Chondrocyte (in vitro differentiated cells): ENCODE data around the gene ITPR2. TPM values are rescaled to one million over a fixed set of nuclear protein-coding genes. Genes with fewer than 3 reads are reported as not detected.

ENCODE experiments used
- DNase-seq: peaks from one replicate; pipeline ENCODE4 v3.0.0; 2021; ENCODE audit warnings: mixed read lengths, low spot score
- H3K27ac Mint-ChIP-seq: one replicate; pipeline ENCODE4 v1.8.0; 2021; ENCODE audit warnings: mild to moderate bottlenecking, moderate library complexity, mixed read lengths; ENCODE audit not compliant: unreplicated experiment
- H3K27me3 Mint-ChIP-seq: 2 replicates; pipeline ENCODE4 v1.8.0; 2021; ENCODE audit warnings: low read depth, mixed read lengths
- H3K36me3 Mint-ChIP-seq: 2 replicates; pipeline ENCODE4 v1.8.0; 2021; ENCODE audit warnings: low read depth, mixed read lengths
- H3K4me1 Mint-ChIP-seq: 2 replicates; pipeline ENCODE4 v1.8.0; 2021; ENCODE audit warnings: low read depth, mild to moderate bottlenecking, mixed read lengths
- H3K4me3 Mint-ChIP-seq: one replicate; pipeline ENCODE4 v1.8.0; 2021; ENCODE audit warnings: mild to moderate bottlenecking, moderate library complexity, mixed read lengths; ENCODE audit not compliant: unreplicated experiment
- H3K9me3 Mint-ChIP-seq: 2 replicates; pipeline ENCODE4 v1.8.0; 2021; ENCODE audit warnings: low read depth, mixed read lengths
- total RNA-seq: library from RNA; stranded (reverse); gene quantifications from 3 replicates; pipeline ENCODE4 v1.2.1, GENCODE V29; 2021
- TF ChIP-seq, protein P1 (sequence below): fragments of 200-600 bp; sonication (generic); IDR thresholded peaks from 2 replicates; pipeline ENCODE4 v1.5.0; 2021; ENCODE audit warnings: antibody characterized with exemption, mild to moderate bottlenecking, moderate library complexity

ITPR2 gene
- total RNA-seq, 1 donor from 2014 or later, result 18.7 TPM

DNA sequence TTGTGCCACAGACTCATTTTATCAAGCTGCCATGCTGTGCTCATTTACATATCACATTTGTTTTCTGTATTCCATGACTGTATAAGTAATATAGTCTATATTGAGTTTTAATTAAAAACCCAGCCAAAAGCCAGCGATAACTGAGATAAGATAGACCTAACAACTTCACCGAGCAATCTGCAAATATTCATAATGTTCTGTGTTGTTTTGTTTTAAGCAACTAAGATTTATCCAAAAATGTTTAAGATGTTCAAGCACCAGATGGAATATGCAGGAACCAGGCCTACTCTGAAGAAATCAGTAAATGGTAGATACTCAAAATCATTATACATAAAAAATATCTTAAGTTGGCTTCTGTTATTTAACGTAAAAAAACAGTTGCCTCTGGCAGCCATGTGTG, 295.3 kb downstream of the ITPR2 start:
- TF ChIP-seq, protein P1, sequence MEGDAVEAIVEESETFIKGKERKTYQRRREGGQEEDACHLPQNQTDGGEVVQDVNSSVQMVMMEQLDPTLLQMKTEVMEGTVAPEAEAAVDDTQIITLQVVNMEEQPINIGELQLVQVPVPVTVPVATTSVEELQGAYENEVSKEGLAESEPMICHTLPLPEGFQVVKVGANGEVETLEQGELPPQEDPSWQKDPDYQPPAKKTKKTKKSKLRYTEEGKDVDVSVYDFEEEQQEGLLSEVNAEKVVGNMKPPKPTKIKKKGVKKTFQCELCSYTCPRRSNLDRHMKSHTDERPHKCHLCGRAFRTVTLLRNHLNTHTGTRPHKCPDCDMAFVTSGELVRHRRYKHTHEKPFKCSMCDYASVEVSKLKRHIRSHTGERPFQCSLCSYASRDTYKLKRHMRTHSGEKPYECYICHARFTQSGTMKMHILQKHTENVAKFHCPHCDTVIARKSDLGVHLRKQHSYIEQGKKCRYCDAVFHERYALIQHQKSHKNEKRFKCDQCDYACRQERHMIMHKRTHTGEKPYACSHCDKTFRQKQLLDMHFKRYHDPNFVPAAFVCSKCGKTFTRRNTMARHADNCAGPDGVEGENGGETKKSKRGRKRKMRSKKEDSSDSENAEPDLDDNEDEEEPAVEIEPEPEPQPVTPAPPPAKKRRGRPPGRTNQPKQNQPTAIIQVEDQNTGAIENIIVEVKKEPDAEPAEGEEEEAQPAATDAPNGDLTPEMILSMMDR, result no peak
- no peak overlapping the region for H3K27ac Mint-ChIP-seq
- peaks cover 7% of the 10 kb centered on the region for H3K36me3 Mint-ChIP-seq
- no peaks in the 10 kb centered on the region for H3K27me3 Mint-ChIP-seq
- no peak for DNase-seq
- no peaks in the 10 kb centered on the region for H3K9me3 Mint-ChIP-seq
- no peak overlapping the region for H3K4me3 Mint-ChIP-seq
- H3K4me1 Mint-ChIP-seq, result no peaks in the 10 kb centered on the region

DNA sequence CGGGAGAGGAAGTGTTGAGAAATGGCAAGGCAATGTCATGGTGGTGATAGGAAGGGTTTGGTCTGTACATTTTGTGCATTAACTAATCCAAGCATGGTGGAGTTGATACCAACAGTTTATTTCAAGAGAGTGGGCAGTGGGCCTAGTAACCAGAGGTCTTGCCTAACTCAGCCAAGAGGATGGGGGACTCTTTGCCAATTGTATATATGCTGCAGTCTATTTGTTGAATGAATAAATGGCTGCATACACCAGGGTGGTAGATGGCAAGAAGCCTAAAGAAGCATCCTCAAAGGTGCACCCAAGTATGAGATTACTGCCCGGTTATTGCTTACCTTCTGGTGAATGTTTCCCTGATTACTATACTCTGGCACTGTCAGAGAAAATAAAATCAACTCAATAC, 295.9 kb downstream of the ITPR2 start:
- no peak for DNase-seq

DNA sequence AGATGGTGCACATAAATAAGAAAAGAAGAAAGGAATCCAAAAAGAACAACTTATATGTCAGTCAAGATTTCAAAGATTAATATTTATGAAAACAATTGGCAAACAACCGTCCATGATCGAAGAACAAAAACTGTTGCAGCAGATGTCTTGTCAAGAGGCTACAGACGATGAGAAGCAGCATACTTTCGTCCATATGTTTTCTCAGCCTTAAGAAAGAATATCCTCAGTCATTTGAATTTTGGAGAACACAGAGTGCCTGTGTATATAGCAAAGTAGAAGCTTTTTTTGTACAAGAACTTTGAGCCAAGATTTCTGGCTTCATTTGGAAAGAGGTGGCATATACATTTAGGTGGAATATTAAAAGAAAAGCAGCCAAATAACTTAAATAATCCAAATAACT, 297.2 kb downstream of the ITPR2 start:
- Mint-ChIP-seq H3K4me3 (no peak overlapping the region), H3K36me3 (peaks cover 7% of the 10 kb centered on the region), H3K27me3 (no peaks in the 10 kb centered on the region), H3K4me1 (no peaks in the 10 kb centered on the region), H3K9me3 (no peaks in the 10 kb centered on the region), H3K27ac (no peak overlapping the region)
- TF ChIP-seq, protein P1, result no peak
- no peak for DNase-seq

More for the DNA sequence above, 295.9 kb downstream of the ITPR2 start:
- Mint-ChIP-seq H3K4me3 (no peak overlapping the region), H3K9me3 (no peaks in the 10 kb centered on the region), H3K27ac (no peak overlapping the region), H3K36me3 (peaks cover 7% of the 10 kb centered on the region), H3K4me1 (no peaks in the 10 kb centered on the region), H3K27me3 (no peaks in the 10 kb centered on the region)
- TF ChIP-seq, protein P1, result no peak

DNA sequence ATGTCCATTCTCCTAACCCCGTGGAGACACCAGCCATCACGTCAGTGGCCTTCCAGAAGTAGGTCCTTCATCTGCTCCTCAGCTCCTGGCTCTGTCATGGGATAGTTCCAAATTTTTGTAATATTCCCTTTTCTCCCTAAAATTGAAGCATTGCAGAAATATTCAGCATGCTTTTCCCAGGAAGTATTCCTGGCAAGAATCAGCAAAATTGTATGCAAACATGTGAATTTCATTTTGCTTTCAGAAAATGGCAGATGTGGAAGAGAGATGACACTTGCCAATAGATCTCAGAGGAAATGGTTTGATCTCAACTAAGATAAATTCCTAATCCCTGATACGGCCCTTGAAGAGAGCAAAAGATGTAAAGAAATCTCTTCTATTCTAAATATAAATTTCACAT, 298.9 kb downstream of the ITPR2 start:
- DNase-seq, result no peak
- no peaks in the 10 kb centered on the region for H3K27me3 Mint-ChIP-seq
- no peak overlapping the region for H3K4me3 Mint-ChIP-seq
- no peaks in the 10 kb centered on the region for H3K9me3 Mint-ChIP-seq
- H3K4me1 Mint-ChIP-seq, result no peaks in the 10 kb centered on the region
- H3K27ac Mint-ChIP-seq, result no peak overlapping the region
- TF ChIP-seq, protein P1, result no peak
- peaks cover 7% of the 10 kb centered on the region for H3K36me3 Mint-ChIP-seq

DNA sequence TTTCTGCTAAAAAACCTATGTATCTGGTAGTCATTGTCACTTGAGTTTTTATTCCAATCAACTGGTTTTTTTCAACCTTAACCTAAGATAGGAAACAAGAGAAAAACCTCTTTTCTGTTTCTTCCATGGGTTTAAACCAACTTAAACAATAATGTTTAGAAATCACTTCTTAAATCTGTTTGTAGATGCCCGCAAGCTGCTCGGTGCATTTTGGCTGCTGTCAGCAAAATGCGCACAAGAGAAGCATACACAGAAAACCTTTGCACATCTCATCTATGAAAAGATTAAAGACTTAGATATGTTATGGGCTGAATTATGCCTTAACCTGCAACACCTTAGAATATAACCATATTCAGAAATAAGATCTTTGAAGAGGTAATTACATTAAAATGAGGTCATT, 299.8 kb downstream of the ITPR2 start:
- H3K4me3 Mint-ChIP-seq, result no peak overlapping the region
- H3K4me1 Mint-ChIP-seq, result no peaks in the 10 kb centered on the region
- H3K27ac Mint-ChIP-seq, result no peak overlapping the region
- H3K27me3 Mint-ChIP-seq, result no peaks in the 10 kb centered on the region
- H3K36me3 Mint-ChIP-seq, result peaks cover 7% of the 10 kb centered on the region
- DNase-seq, result no peak
- no peaks in the 10 kb centered on the region for H3K9me3 Mint-ChIP-seq
- TF ChIP-seq, protein P1, result no peak
